CD4-positive, alpha-beta T cell treated with Interleukin-6 at 100 ng/mL for 8 hours (primary cell): ENCODE results near the gene RNF130.
"Not testable (repeated sequence)": the region's sequence is repeated elsewhere in the genome, so short reads cannot be mapped to it uniquely, and the experiment has no call there.

ENCODE experiments used
- DNase-seq: peaks from one replicate; pipeline ENCODE4 v3.0.0-alpha.2; 2020; ENCODE audit warnings: mixed read lengths, low spot score

The RNF130 gene

GRCh38 chr5:179974246-179974945 is 97.2 kb downstream of the RNF130 start:
- no peak for DNase-seq

- DNase-seq = no peak
Measured at GRCh38 chr5:179973391-179973790, 98.2 kb downstream of the RNF130 start.

GRCh38 chr5:179969110-179969509 is 102.4 kb downstream of the RNF130 start:
- DNase-seq = no peak

- no peak for DNase-seq
Measured at GRCh38 chr5:179967489-179967888, 104.1 kb downstream of the RNF130 start.

GRCh38 chr5:179964015-179964414 is 107.5 kb downstream of the RNF130 start:
- DNase-seq = no peak

- DNase-seq = no peak
Measured at GRCh38 chr5:179963375-179963774, 108.2 kb downstream of the RNF130 start.

- DNase-seq = no peak
Measured at GRCh38 chr5:179960204-179960831, 111.2 kb downstream of the RNF130 start.

- no peak for DNase-seq
Measured at GRCh38 chr5:179959641-179960040, 111.9 kb downstream of the RNF130 start.

- DNase-seq = not testable (repeated sequence)
Measured at GRCh38 chr5:179959118-179959517, 112.4 kb downstream of the RNF130 start.

- no peak for DNase-seq
Measured at GRCh38 chr5:179955630-179956029, 115.9 kb downstream of the RNF130 start.

GRCh38 chr5:179955062-179955461 is 116.5 kb downstream of the RNF130 start:
- DNase-seq = no peak

GRCh38 chr5:179954434-179954833 is 117.1 kb downstream of the RNF130 start:
- no peak for DNase-seq

- no peak for DNase-seq
Measured at GRCh38 chr5:179953987-179954386, 117.6 kb downstream of the RNF130 start.

- no peak for DNase-seq
Measured at GRCh38 chr5:179936976-179937681, 134.4 kb downstream of the RNF130 start.

GRCh38 chr5:179930788-179931473 is 140.6 kb downstream of the RNF130 start:
- DNase-seq = no peak

GRCh38 chr5:179927824-179928223 is 143.7 kb downstream of the RNF130 start:
- DNase-seq = no peak

GRCh38 chr5:179926657-179927056 is 144.9 kb downstream of the RNF130 start:
- DNase-seq = no peak

- no peak for DNase-seq
Measured at GRCh38 chr5:179923436-179923835, 148.1 kb downstream of the RNF130 start.

GRCh38 chr5:179920175-179920574 is 151.4 kb downstream of the RNF130 start:
- DNase-seq = no peak

GRCh38 chr5:179919487-179920060 is 152.0 kb downstream of the RNF130 start:
- DNase-seq = no peak

- DNase-seq = no peak
Measured at GRCh38 chr5:179918742-179919486, 152.6 kb downstream of the RNF130 start.
